RWPE1 (cell line): Measurements from ENCODE around the gene SLC35F3.

ENCODE experiments used
- CTCF ChIA-PET: fragments of 350-600 bp; sonication (Branson Sonifier 250); formaldehyde crosslinking; extraction: SDS; loops from one replicate; lab custom pipeline; 2021; lab: Yijun Ruan, JAX
- POLR2A ChIA-PET: fragments of 400-600 bp; formaldehyde crosslinking; extraction: SDS; loops from one replicate; lab custom pipeline; 2020; ENCODE audit warnings: antibody characterized with exemption; ENCODE audit not compliant: low non-redundant PET; lab: Yijun Ruan, JAX
- DNase-seq: peaks from one replicate; pipeline ENCODE4 v3.0.0; 2012; ENCODE audit warnings: low spot score
- H3K27ac ChIP-seq: fragments of 450-650 bp; 2 replicates; pipeline ENCODE4 v1.5.1; 2017
- TF ChIP-seq, protein P1 (sequence below): fragments of 450-650 bp; conservative IDR thresholded peaks from 2 replicates; pipeline ENCODE4 v1.5.1; 2017; ENCODE audit warnings: low read depth, mild to moderate bottlenecking

The SLC35F3 gene

GRCh38 chr1:233998456-233998855, 94.0 kb downstream of the SLC35F3 start:
- ChIA-PET CTCF (no interaction called here), POLR2A (no interaction called here)
- TF ChIP-seq, protein P1, sequence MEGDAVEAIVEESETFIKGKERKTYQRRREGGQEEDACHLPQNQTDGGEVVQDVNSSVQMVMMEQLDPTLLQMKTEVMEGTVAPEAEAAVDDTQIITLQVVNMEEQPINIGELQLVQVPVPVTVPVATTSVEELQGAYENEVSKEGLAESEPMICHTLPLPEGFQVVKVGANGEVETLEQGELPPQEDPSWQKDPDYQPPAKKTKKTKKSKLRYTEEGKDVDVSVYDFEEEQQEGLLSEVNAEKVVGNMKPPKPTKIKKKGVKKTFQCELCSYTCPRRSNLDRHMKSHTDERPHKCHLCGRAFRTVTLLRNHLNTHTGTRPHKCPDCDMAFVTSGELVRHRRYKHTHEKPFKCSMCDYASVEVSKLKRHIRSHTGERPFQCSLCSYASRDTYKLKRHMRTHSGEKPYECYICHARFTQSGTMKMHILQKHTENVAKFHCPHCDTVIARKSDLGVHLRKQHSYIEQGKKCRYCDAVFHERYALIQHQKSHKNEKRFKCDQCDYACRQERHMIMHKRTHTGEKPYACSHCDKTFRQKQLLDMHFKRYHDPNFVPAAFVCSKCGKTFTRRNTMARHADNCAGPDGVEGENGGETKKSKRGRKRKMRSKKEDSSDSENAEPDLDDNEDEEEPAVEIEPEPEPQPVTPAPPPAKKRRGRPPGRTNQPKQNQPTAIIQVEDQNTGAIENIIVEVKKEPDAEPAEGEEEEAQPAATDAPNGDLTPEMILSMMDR: no peak
- no peak overlapping the region for H3K27ac ChIP-seq
- DNase-seq: no peak

- TF ChIP-seq, protein P1: no peak
- DNase-seq: no peak
- no peak overlapping the region for H3K27ac ChIP-seq
- POLR2A ChIA-PET: no interaction called here
- CTCF ChIA-PET: no interaction called here
Observed at GRCh38 chr1:233998891-233999290, 94.4 kb downstream of the SLC35F3 start.

DNA sequence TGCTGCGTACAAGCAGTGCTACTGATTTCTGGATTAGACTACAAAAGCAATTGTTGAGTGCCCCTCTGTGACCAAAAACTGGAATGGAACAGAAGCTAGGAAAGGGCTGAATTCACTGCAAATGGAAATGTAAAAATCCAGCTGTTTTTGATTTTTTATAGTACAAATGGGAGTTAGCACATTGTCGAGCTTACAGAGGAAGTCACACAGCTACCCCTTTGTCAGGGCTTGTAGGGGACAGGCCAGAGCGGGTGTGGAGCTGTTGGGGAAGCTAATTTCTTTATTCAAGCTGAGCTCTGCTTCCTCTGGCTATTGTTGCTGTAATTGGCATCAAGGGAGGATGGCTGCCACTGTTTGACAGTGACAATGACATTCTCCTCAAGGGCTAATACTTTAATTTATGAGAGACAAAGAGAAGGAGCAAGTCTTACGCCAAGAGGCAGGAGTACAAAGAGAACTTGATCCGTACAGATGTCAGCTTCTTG, 96.1 kb downstream of the SLC35F3 start:
- POLR2A ChIA-PET: no interaction called here
- H3K27ac ChIP-seq: no peak overlapping the region
- TF ChIP-seq, protein P1: no peak
- no peak for DNase-seq
- CTCF ChIA-PET: no interaction called here

- TF ChIP-seq, protein P1: no peak
- CTCF ChIA-PET: interaction anchor here (0.5 to 0.9 kb wide), 2 partner anchors 64 to 128 kb away, joined by 3 read pairs; no protein-coding TSS in a partner anchor
- peak; percentile 55 for DNase-seq
- POLR2A ChIA-PET: no interaction called here
- no peak overlapping the region for H3K27ac ChIP-seq
Observed at GRCh38 chr1:234001817-234002216, 97.3 kb downstream of the SLC35F3 start.

DNA sequence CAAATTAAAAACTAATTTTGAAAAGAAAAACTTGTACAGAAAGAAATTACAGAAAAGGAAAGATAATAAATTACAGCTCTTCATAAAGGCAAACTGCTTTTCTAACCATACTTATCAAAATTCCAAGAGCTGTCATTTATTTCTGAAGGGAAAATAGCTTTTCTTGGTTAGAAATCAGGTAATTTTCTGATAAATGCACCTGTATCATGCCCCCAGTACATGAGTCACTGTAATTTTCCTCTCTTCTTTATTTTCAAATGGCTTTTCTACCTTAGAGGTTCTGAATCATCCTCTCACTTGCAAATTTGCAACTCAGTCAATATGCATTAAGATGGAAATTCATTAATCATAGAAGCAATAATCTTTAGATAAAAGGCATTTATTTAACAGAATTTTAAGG, 100.1 kb downstream of the SLC35F3 start:
- POLR2A ChIA-PET: no interaction called here
- H3K27ac ChIP-seq: no peak overlapping the region
- TF ChIP-seq, protein P1: no peak
- no peak for DNase-seq
- CTCF ChIA-PET: interaction anchor here (0.5 kb wide), 1 partner anchor 45 kb away, joined by 3 read pairs; no protein-coding TSS in a partner anchor

DNA sequence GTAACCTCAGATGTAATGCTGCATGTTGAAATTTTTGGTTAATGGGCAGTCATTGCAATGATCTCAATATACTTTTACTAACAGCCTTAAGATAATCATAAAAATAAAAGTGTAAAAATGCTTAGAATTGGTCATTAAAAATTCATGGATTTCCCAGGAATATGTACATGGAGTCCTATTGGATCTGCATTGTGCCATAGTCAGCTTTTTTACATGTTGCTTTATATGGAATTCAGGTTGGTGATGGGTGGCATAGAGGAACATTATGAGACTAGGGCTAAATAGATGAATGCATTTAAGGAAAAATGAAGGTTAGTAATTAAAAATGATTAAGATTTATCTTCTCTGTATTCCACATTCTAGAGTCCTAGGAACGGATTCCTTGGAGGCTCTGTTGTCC, 103.2 kb downstream of the SLC35F3 start:
- CTCF ChIA-PET: no interaction called here
- TF ChIP-seq, protein P1: no peak
- no peak overlapping the region for H3K27ac ChIP-seq
- no peak for DNase-seq
- POLR2A ChIA-PET: no interaction called here

- POLR2A ChIA-PET: no interaction called here
- TF ChIP-seq, protein P1: no peak
Observed at GRCh38 chr1:234008591-234008990, 104.1 kb downstream of the SLC35F3 start.

More at GRCh38 chr1:234008591-234008990, 104.1 kb downstream of the SLC35F3 start:
- H3K27ac ChIP-seq: no peak overlapping the region
- CTCF ChIA-PET: no interaction called here
- no peak for DNase-seq
